ENCODE measurements around the gene ERO1B.

Gene ERO1B

DNA sequence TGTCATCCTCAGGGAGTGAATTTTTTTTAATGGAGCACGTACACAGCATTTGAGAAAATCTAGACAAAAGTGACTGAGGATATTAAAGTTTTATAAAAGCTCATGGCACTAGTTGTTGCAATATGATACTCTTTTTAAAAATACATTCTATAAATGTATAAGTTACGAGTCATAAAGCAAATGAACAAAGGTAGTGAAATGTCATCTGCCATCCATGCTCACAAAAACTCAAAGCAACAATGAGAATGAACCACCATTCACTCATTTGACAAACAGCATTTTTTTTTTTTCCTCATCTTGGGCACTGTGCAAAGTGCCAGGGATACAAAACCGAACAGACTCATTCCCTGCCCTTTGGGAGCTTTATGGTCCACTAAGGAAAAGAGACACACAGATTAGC lies 100.7 kb downstream of the ERO1B start:
- peak; percentile 41 for DNase-seq

- DNase-seq, result no peak
Measured at GRCh38 chr1:236179634-236180033, 102.1 kb downstream of the ERO1B start.

DNA sequence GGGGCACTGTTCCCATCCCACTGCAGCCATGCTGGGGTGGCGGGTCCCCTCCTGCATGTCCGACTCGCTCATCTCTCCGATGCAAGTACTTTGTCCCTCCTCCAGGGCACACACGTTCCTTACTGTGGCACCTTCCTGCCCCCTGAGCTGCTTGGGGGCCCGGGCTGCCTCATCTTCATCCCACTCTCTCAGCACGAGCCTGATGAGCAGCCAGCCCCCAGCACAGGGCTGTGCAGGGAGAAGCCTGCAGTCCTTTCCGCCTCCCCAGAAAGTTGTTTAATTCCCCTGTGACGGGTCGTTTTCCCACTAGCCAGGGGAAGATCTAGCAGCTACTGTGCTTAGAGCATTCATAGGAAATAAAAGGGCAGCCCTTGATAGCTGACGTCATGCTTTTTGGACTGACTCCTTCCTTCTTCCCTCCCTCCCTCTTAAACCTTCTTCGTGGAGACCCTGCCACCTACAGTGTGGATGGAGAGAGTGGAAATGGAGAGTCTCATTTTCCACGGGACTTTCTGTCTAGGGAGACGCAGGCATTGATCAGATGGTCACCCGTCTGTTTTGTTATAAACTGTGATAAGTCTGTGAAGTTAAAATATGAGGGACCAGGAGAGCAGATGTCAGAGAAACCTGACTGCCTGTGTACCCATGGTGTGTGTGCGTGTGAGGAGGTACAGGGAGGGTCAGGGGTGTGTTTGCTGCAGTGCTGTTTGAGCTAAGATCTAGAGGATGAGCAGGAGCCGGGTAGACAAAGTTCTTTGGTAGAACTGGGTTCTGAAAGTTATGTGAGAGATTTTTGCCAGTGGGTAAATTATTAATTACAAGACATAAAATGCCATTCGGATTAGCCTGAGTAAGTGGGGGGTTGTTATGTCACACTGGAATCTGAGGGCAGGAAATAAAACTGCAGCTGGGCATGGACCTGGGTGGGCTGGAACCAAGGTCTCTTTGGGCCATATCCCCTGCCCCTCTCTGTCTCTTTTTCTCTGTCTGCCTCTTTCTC lies 105.1 kb downstream of the ERO1B start:
- DNase-seq, result no peak

- no peak for DNase-seq
Measured at GRCh38 chr1:236175642-236176336, 106.0 kb downstream of the ERO1B start.

GRCh38 chr1:236173174-236173767 lies 108.5 kb downstream of the ERO1B start:
- DNase-seq, result no peak

DNA sequence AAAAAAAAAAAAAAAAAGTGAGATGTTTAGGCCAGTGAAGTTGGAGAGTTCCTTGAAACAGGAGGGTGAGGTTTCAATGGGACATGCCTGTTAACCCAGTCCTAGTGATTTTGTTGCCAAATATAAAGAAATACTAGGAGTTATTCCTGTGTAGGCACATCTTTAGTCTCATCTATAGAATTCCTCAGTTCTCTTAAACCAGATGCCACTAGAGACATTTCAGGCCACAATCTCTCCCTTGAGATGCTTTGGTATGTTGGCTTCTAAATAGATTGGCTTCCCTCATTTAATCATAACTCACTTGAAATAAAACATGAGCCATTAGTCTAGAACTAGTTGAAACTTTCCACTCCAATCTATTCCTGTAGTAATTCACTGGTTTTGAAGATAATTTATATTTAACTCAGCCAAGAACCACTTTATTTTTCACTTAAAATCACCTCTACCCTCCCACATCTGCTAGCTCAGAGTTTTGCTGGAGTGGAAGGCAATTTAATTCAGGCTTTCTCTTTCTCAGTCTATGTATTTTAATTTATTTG lies 109.6 kb downstream of the ERO1B start:
- DNase-seq, result peak; percentile 57

- no peak for DNase-seq
Measured at GRCh38 chr1:236168716-236169429, 112.9 kb downstream of the ERO1B start.

GRCh38 chr1:236167578-236167977 lies 114.2 kb downstream of the ERO1B start:
- no peak for DNase-seq

GRCh38 chr1:236167154-236167553 lies 114.6 kb downstream of the ERO1B start:
- DNase-seq, result no peak

GRCh38 chr1:236166041-236166440 lies 115.7 kb downstream of the ERO1B start:
- no peak for DNase-seq

All from fibroblast of skin of back (primary cell).